HG03521 (cell line): ENCODE results near the gene PTPN14.

Experiments used
- ATAC-seq: cut with Tn5 transposase; IDR thresholded peaks from one replicate; pipeline ENCODE4 v1.9.1; 2021; ENCODE audit warnings: mild to moderate bottlenecking, moderate library complexity; ENCODE audit not compliant: unreplicated experiment

The PTPN14 gene

GRCh38 chr1:214438075-214438474 lies 113.3 kb downstream of the PTPN14 start:
- no peak for ATAC-seq

- no peak for ATAC-seq
Measured at GRCh38 chr1:214435867-214436266, 115.5 kb downstream of the PTPN14 start.

DNA sequence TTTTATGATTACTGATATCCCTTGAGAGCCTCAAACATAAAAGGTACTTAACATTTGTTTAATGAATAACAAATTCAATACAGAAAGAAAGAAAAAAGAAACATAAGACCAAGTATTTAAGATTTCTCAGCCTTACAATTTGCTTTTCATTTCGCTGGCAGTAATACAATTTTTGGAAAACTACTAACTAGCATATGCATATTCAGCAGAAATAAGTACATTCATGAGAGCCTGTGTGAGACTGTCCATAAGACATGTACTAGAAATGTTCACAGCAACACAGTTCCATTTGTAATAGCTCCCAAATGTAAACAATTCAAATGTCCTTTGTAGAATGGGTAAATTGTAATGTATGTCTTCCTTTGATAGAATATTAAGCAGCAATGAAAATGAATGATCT lies 119.2 kb downstream of the PTPN14 start:
- no peak for ATAC-seq

DNA sequence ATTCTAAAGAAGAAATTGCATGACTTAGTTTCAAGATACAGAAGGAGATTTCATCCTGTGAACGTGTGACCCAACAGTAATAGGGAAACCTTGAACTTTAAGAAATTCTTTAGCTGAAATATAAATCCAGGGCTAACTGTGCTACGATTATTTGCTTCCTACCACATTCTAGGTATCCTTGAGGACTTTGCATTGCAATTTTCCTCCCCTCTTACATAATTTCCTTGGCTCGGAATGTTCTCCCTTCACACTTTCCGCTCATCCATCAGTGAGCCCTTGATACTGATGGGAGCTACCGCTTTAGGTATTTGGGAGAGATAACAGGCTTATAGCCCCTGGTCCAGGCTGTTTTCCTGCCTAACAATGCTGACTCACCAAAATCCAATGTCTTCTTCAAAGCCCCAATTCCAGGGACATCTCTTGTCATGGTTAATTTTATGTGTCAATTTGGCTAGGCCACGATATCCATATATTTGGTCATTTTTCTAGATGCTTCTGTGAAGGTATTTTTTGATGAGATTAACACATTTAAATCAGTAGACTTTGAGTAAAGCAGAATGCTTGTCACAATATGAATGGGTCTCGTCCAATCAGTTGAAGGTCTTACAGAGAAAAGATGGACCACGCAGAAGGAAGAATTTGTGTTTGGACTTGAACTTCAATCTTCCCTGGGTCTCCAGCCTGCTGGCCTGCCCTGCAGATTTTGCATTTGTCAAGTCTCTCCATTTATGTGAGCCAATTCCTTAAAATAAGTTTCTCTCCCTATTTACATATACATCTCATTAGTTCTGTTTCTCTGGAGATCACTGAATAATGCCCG lies 121.2 kb downstream of the PTPN14 start:
- no peak for ATAC-seq

GRCh38 chr1:214427871-214428277 lies 123.5 kb downstream of the PTPN14 start:
- ATAC-seq: peak; percentile 93

- ATAC-seq: no peak
Measured at GRCh38 chr1:214426426-214426812, 125.0 kb downstream of the PTPN14 start.

DNA sequence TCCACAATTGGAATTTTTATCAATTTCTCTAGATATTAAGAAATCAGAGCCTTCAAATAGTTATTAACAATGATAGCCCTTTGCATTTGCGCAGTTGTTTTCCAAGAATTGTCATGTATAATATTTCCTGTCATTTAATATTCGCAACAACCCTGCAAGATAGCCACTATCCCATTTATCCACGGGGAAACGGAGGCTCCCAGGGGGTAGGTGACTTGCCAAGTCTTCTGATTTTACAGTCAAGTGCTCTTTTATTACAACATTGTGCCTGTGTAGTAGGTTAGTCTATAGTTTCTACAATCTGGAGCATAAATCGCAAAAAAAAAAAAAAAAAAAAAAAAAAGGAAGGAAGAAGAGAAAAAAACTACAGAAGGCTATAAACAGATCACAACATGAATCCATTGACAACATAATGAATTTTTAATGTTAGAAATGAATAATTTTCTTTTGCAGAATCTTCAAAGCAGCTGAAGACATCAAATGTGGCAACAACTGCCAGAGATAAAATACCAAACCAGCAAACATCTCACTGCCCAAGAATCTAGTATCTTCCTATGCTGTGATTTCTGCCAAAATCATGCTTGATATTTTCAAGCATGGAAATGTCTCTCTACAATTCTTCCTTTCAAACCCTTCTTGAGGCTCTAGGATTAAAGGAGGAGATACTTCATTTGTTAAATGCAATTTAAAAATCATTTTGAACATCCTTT lies 125.5 kb downstream of the PTPN14 start:
- no peak for ATAC-seq

GRCh38 chr1:214425101-214425500 lies 126.3 kb downstream of the PTPN14 start:
- ATAC-seq: no peak

DNA sequence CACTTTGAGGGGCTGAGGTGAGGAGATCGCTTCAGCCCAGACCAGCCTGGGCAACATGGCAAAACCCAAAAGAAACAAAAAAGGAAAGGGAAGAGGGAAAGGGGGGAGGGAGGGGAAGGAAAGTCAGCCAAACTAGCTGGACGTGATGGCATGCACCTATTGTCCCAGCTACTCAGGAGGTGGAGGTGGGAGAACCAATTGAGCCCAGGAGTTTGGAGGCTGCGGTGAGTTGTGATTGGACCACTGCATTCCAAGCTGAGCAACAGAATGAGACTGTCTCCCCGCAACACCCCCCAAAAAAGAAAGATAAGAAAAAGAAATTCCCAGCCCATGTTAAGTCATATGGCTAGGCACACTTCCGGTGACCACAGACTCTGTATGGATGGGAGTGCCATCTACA lies 128.4 kb downstream of the PTPN14 start:
- ATAC-seq: no peak

GRCh38 chr1:214422137-214422671 lies 129.2 kb downstream of the PTPN14 start:
- no peak for ATAC-seq

- ATAC-seq: no peak
Measured at GRCh38 chr1:214420833-214421232, 130.6 kb downstream of the PTPN14 start.

- ATAC-seq: no peak
Measured at GRCh38 chr1:214420341-214420740, 131.1 kb downstream of the PTPN14 start.

DNA sequence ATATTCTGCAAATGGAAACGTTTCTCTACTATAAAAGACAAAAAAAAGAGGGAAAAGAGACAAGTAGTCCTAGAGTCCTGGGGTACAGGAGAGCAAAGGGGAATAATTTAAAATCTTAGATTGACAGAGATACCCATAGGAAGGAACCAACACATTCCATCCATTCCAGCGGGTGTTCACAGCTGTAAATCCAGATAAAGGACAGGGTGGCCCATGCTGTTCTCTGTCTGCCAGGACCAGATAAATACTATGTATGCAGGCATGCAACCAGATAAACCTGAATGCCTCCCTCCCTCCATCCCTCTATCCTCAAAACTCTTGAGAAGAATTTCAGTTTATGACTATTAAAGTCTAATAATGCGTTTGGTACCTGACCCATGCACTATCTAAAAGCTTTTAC lies 131.8 kb downstream of the PTPN14 start:
- no peak for ATAC-seq

- no peak for ATAC-seq
Measured at GRCh38 chr1:214418391-214418790, 133.0 kb downstream of the PTPN14 start.

- no peak for ATAC-seq
Measured at GRCh38 chr1:214417545-214418210, 133.7 kb downstream of the PTPN14 start.

DNA sequence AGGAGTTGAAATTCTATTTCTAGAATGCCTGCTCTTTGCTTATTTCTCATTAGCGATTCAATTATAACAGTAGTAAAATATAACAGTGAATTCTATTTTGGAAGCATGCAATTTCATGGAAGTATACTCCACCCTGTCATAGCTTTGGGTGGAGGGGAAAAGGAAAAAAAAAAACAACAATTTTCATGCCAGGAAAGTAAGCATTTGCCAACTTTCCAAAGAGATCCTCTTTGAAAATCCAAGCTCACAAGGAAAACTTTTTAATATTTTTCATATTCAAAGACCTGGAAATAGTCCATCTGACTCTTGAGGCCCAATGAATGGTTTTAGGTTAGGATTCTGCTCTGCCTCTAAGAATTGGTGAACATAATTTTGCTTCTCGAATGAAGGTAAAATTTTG lies 134.5 kb downstream of the PTPN14 start:
- ATAC-seq: no peak

DNA sequence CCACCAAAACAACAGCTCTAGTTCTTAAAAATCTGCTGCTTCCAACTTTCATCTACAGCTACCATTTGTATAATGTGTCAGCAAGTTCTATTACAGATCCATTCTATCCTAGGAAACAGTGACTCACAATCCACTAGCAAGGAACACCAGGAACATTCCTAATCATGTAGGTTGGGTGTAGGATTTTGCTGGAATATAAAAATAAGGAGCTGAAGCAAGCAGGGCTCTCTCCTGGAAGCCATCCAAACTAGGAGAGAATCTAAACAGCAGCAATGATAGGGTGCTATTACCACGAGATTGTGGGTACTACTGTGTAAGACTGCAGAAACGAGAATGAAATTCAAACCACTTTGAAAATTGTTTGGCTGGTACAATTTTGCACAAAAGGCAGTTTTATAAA lies 135.0 kb downstream of the PTPN14 start:
- no peak for ATAC-seq

DNA sequence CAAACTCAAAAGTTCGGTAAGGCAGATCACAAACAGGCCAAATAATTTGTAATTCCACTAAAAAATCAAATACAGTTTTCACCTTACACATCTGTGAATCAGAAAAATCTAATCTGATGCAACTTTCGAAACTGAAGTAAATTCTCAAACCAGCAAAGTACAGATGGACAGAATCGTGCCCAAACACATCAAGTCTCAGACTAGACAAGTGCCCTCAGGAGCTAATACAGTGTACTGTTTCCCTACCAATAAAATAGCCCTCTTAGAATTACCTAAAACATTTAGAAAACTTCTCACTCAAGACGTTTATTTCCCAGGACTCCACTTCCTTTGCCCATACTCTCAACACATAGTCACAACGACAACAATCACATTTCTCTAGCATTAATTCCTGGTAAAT lies 136.3 kb downstream of the PTPN14 start:
- no peak for ATAC-seq

DNA sequence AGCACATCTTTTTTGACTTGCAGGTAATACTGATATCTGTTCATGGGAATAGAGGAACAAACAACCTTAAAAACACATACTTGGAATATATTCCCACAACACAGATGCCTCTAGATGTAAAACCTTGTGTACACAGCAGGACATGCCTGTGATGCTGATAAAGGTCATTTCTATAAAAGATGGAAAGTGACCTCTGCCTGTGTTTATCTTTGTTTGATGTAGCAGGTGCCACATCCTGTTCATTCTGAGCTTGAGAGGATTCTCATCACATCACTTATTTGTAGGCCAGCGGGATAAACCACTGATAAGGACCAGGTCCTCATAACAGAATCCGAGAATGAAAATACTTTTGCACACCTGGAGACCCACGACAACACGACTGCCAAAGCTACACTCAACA lies 136.7 kb downstream of the PTPN14 start:
- no peak for ATAC-seq

- ATAC-seq: no peak
Measured at GRCh38 chr1:214413315-214413714, 138.1 kb downstream of the PTPN14 start.

DNA sequence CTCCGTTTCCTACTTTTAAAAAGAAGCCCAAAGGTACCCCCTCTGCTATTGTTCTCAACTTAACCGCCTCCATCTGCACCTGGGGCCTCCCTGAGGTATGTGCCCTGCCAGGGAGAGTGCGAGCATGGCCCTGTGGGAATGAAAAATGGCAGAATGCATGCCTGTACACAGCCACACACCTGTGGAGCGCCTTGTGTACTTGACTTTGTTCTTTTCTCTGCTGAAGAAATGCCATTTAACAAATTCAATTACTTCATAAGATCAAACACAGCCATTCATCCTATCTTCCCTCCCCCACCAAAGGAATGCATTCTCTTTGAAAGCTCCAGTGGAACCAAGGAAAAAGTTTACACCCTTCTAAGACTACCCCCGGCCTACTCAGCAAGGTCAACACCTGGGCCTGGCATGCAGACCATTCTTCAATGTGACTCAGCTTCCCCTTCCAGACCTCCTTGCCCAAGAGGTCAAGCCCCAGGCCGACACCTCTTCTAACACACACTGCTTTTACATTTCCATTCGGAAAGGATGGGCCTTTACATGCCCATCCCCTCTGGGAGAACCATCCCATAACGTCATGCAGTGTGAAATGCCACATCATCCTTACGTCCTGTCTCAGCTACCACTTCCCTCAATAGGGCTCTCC lies 146.7 kb downstream of the PTPN14 start:
- ATAC-seq: peak; percentile 24
